Hematopoietic multipotent progenitor cell treated with erythropoietin and hydrocortisone succinate and interleukin-3 and kit ligand, for 15 days (in vitro differentiated cells): Measurements from ENCODE around the gene TADA2A.

Experiments
- DNase-seq: peaks from one replicate; pipeline ENCODE4 v3.0.0-alpha.2; 2015; ENCODE audit warnings: low spot score

TADA2A gene, protein sequence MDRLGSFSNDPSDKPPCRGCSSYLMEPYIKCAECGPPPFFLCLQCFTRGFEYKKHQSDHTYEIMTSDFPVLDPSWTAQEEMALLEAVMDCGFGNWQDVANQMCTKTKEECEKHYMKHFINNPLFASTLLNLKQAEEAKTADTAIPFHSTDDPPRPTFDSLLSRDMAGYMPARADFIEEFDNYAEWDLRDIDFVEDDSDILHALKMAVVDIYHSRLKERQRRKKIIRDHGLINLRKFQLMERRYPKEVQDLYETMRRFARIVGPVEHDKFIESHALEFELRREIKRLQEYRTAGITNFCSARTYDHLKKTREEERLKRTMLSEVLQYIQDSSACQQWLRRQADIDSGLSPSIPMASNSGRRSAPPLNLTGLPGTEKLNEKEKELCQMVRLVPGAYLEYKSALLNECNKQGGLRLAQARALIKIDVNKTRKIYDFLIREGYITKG

DNA sequence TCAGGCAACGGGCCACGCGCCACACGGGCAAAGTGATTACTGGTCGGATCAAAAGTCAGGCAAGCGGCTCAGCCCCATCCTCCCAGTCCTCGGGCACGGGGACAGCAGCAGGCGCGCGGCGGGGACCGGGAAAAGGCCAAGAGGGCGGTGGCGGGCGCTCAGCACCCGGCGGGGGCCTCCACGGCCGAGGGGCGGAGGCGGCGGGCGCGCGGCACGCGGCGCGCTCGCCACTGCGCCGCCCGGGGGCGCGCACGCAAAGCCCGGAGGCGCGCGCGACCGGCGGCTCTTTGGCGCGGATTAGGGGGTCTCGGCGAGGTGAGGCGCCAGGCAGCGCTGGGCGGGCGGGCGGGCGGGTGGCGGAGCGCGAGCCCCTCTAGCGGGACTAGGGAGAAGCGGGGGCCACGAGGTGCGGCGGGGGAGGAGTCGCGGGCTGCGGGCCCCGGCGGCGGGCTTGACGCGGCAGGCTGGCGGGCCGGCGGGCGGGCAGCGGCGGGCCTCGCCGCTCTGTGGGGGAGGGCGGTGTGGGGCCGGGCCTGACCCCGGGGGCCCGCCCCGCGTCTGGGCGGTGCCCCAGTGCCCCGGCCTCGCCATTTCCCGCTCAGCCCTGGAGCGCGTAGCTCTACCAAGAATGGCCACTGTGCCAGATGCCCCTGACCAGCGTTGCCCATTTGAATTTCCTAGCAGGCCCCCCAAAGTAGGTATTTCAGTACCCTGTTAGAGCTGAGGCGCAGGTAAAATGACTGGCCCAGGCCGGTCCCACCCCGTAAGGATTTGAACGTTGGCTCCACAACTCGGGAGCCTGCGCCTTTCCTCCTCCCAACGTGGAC lies at the start of gene TADA2A, which contains the start of gene ACACA:
TADA2A (plus strand) TSS at position 252 of the 827 bp plus-strand sequence. CDS start 4,480 bp downstream, outside the sequence.
ACACA (minus strand) TSS at position 202 of the 827 bp plus-strand sequence. CDS start 537 bp downstream, outside the sequence.
- DNase-seq, result peak; percentile 70

DNA sequence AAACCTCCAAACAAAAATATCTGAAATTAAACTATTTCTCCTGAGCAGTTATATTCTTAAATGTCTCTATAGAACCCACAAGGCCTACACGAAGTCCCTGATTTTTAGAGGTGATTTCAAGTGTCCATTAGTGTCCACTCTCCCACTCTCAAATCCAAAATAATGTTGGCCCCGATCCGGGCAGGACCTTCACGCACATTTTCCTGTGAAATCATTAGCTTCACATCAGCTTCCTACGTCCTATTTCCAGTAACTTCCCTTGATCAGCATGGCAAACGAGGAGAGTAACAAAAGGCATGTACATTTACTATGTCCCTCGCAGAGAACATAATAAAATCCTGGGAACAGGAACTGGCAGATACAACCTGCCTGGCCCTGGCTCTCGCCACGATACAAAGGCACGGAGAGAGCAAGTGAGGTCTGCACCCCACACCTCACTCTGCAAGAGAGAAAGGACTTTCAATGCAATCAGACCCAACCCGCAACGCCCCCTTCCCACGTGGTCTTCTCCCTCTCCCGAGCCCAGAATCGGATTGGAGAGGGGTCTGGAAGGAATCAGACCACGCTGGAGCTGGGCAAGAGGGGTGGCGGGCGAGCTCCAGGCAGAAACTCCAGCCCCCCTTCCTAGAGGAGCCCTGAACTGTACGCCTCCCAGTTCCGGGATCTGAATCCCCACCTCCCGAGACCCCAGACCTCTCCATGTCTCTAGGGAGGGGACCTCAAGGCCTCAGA lies 48.4 kb upstream of the TADA2A start:
- no peak for DNase-seq

DNA sequence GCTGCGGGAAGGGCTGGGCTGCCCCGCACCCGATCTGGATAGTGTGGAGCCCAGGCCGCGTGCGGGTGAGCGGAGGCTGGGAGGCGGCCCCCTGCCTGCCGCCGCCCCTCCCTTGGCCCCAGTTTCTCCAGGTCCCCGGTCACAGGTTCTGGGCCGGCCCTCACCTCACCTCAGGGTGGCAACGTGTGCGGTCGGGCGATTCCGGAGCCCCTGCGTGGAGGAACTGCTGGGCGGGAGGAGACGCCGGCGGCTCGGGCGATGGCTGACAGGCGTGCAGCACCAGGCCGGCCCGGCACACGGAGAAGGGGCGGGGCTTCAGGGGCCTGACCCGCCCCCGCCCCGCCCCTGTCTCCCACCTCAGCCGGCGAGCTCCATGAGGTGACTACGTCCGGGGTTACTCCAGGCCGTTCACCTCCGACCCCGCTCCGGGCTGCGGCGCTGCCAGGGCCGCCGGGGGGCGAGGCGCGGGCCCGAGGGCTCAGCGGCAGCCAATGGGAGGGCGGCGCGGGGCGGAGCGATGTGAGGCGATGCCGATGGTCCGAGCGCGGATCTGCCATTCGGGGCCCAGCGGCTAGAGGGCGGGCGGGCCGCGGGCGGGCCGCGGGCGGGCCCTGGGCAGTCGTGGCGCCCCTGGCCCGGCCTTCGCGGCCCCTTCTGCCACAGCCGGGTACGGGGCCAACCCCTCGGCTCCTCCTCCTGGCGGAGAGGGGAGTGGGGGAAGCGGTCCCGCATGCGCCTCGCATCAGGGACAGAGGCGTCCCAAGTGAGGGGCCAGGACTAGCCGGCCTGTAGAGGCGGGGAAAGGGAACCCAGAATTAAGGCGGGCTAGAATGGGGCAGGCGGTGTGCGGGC lies 47.6 kb upstream of the TADA2A start:
- peak; percentile 91 for DNase-seq

DNA sequence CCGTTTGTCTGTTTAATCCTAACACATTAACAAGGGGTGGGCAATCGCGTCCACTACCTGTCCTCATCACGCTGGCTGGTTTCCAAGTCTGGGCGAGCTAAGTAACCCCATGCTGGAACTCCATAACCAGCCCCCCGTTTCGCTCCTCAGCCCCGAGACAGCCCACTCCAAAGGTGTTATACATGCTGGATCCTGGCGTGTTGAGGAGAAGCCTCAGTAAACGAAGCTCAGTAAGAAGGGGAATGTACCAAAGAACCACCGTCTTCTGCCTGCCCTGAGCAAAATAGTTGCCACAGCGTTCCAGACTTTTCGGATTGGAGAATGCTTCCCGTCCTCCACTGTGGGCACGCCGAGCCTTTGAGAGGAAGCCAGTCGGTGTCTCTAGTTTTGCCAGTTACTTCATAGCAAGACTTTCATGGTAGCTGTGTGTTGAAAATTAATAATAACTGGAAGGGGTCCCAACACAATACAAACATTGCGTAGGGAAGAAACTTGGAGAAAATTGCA lies 47.0 kb upstream of the TADA2A start:
- no peak for DNase-seq

DNA sequence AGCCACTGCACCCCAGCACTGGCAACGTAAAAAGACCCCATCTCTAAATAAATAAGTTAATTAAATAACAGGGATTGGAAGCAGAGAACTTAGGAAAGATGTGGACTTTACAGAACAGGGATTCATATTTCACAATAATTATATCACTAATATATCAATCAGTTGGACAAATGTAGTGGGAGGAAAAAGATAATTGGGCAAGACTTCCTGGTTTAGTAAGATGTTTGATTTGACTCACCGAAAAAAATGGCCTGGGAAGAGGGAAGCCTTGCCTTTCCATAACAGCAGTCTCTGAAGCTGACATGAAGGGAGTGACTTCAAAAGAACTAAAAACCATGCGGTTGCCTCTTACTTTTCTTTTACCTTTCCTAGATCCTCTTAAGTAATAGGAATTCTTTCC lies 46.1 kb upstream of the TADA2A start:
- DNase-seq, result no peak

DNA sequence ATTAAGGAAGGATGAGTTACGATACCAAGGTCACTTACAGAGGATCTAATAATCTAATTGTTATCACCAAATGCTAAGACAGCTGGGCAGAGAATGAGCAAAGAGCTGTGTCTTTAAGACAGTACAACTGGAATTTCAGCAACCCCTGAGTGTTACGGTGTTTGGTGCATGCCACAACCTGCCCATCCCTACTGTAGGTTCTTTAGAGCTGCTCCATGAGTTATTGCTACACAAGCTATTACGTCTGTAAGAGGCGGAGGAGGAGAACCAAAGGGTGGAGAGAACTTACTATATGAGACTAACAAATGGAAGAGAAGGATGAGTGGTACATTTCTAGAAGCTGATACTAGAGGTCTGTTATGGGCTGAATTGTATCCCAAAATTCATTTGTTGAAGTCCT lies 45.1 kb upstream of the TADA2A start:
- no peak for DNase-seq

DNA sequence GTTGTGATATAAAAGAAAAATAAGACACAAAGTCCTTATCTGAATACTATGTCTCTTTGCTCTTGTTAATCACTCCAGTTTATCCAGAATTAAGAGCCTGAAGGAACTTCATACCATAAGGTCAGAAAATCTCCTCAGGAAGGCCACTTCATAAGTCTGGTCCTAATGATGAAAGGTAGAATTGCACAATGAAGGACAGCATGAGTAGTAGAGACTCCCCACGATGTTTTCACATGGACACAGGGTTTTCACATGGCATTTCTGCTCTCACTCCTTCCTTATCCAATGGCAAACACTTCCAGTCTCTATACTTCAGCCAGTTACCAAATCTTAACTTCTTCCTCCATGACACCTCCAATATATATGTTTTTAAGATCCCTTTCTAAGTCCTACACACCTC lies 41.1 kb upstream of the TADA2A start:
- no peak for DNase-seq

DNA sequence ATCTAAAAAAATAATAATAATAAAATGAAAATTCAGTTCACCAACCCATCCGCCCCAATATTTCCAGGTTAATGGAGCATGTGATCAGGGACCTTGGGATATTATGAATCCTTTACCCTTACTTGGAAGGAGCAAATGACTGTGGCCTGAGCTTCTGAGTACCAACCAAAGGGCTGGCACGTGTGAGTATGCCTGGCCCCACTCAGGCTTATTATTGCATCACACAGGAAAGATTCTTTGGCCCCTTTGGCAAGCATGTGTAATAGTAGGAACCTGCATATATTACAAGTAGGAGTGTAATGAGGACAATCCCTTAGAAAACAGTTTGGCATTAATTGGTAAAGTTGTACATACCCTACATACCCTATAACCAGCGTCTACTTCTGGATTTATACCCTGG lies 38.1 kb upstream of the TADA2A start:
- no peak for DNase-seq

DNA sequence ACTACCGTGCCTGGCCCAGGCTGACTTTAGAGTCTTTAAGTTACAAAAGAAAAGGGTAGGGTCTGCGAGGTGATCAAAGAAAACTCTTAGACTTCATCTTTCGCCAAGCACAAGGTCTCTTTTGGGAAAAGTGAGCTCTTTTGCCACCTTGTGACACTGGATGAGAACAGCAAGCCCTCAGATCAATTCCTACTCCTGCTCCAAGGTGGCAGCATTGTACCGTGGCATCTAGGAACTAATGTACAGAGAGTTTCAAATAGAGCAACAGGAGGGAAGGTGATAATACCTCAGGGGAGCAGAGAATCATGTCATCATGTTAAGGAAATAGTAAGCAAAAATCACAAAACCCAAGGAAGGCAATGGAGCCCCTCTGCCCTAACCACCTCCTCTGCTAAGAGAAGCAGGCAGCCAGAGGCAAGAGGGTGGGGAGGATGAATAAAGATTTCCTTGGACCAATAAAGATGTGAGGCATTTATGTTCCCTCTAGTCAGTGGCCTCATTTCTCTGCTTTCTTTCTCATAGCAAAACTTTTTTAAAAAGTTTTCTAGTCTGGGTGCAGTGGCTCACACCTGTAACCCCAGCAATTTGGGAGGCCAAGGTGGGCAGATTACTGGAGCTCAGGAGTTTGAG lies 33.0 kb upstream of the TADA2A start:
- peak; percentile 67 for DNase-seq

DNA sequence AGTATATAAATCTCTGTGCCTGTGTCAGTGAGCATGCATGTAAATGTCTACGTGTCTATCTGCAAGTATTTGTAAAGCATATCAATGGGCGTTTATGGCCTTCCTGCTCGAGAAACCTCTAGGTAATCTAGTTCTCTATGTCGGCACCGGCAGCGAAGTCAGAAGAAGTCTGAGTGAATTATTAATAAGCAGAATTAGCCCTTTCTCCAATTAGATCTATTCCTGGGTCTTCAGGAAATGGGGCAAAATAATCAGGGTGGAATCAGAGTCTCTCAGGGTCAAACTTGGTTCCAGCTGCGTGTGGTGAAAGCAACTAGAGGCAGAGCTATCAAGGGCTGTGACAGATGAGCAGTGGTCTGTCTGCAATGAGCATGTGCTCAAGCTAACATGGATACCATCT lies 31.0 kb upstream of the TADA2A start, which contains the start of gene C17orf78:
C17orf78 (plus strand) TSS at position 280 of the 400 bp plus-strand sequence; CDS start at position 388, 108 bp downstream.
- no peak for DNase-seq

DNA sequence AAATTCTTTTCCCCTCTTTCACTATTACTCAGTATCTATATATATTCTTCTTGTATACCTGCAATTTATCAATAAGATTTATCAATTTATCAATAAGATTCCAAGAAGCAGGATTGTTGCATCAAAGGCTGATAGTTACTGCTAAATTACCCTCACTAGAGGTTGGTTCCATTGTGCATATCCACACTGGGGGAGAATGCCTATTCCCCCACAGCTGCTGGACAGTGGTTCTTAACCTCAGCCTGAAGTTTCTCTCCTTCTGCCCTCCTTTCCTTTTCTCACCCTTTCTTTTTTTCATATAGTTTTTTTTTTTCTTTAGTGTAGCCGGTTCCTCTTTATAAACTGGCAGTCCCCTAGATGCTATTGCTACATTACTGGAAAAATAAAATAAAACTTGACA lies 24.6 kb upstream of the TADA2A start:
- DNase-seq, result no peak

DNA sequence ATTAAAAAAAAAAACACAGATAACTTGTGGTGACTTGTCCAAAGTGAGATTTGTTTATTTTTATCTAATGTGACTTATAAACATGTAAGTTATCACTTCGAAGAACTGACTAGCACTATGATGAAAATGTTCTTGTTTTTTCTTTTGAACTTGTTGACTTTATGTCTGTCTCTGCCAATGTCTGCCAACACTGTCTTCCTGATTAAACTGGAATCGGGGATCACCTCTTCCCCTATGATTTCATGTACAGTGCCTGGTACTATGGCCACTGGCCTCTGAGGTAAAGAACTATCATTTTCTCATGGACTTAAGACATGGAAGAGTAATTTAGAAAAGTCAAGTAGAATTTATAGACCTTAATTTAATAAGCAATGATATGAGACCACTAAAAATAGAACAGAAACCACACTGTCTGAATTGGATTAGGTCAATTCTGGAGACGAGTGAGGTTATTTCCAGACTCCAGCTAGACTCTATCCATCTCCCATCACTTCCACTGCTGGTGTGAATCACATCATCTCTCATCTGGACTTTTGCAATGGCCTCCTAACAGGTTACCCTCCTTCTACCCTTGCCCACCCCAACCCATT lies 22.0 kb upstream of the TADA2A start:
- DNase-seq, result no peak

DNA sequence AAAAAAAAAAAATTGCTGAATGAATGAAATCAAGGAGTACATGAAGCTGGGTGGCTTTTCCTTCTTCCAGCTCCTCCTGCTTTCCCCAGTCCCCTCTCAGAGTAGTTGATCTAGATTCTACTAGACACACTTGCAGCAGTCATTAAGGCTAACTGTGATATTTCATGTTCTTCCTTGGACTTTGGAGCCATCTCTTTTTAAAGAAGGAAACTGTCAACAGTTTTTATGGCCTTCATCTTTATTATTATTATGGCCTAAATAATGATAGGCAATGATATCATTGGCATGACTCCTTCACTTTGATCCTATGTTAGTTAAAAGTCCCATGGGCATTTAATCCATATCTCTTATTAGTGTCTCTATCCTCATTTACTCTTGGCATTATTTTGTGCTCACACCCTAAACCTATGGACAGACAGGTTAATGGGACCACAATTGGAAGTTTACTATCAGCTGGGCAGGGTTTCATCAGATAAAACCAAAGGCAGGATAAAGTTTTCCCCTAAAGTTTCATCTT lies 21.2 kb upstream of the TADA2A start:
- DNase-seq, result no peak

DNA sequence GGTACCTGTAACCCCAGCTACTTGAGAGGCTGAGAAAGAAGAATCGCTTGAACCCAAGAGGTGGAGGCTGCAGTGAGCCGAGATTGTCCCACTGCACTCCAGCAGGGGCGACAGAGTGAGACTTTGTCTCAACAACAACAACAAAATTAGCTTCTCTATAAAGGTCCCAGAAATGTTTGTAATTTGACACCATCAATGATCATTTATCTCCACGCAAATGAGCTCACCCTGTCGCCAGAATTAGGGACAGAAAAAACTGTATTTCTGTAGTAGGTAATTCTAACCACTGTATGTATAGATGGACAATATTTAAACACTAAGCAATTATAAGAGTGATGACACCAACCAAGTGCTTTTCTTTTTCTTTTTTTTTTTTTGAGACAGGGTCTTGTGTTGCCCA lies 20.2 kb upstream of the TADA2A start:
- no peak for DNase-seq

DNA sequence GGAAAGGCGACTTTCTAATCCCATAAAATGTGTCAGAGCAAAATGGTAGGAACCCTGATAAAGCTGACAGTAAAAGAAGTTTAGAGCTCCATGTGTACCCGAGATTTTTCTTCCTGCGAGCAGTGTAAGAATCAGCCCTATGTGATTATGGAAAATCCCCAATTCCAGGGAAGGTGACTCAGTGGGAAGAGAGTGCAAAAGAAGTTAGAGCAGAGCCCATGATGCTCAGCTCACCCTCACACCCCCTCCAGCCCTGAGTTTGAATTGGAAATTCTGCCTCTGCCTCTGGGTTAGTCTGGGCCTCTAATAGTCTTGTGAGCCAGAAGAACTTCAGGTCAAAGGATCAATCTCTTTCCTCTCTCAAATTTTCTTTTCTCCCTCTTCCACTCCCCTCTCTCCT lies 18.4 kb upstream of the TADA2A start:
- no peak for DNase-seq

DNA sequence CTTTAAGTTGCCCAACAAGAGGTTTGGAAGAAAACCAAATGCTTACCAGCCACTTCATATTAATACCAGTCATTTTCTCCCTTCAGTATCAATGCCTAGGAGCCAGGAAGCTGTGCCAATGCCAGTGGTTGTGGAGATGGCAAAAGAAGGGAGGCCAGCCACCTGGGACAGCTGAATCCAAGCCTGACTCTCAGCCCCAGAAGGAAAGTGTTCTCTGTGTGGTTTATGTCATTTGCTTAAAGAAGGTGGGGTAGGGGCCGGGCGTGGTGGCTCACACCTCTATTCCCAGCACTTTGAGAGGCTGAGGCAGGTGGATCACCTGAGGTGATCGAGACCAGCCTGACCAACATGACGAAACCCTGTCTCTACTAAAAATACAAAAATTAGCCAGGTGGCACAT lies 17.5 kb upstream of the TADA2A start:
- no peak for DNase-seq

DNA sequence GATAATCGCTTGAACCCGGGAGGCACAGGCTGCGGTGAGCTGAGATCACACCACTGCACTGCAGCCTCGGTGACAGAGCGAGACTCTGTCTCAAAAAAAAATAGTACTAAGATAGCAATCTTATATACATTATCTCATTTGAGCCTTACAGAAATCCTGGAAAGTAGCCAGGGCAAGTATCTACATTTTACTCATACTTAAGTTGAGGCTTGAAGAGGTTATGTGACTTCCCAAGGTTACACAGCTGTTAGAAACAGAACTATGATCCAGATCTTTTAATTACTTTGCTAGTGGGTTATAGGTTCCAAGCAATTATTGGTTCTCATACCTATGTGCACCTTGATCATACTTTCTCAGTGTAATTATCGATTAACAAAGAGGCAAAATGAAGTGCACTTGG lies 15.5 kb upstream of the TADA2A start:
- no peak for DNase-seq

DNA sequence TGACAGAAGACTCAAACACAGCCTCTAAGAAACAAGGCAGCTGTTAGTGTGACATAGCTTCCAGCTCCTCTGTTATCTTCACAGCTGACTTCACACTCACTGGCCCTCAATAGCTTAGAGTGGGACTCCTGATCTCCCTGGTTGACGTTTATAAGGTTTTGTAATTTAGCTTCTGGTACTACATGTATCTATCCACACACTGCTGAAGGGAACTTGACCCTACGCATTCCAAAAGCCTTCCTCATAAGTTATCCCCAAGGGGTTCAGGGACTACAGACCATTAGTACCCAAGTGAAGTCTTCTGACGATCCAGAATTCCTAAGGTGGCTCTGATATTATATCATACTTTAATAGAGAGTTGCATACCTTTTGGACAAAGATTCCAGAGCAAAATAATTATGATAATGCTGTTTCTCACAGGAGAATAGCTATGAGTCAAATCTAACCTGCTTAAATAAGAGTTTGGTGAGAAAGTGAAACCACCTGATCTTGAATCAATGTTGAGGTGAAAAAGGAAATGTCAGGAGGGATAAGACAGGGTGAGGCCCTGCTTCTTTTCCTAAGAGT lies 14.6 kb upstream of the TADA2A start:
- DNase-seq, result no peak

DNA sequence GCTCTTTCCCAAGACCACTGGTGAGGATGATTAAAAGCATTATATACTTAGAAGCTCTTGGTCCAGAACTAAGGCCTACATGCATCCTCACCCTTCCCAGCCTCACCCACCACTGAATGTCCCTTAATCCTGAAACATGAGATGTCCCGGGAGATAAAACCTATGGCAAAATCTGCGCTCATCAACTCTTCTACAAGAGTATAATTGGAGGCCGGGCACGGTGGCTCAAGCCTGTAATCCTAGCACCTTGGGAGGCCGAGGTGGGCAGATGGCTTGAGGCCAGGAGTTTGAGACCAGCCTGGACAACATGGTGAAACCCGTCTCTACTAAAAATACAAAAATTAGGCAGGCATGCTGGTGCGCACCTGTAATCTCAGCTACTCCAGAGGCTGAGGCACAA lies 13.3 kb upstream of the TADA2A start:
- DNase-seq, result no peak
